NB4 (cell line): ENCODE measurements around the gene COL16A1.

Experiments used
- POLR2A ChIP-seq: IDR thresholded peaks from 2 replicates; pipeline ENCODE4 v1.6.1; 2011; ENCODE audit warnings: mild to moderate bottlenecking; ENCODE audit not compliant: insufficient read length; ENCODE audit errors: extremely low read depth
- TF ChIP-seq, protein P1 (sequence below): IDR thresholded peaks from one replicate; pipeline ENCODE4 v1.5.1; 2012; ENCODE audit warnings: low read depth, low read length

DNA sequence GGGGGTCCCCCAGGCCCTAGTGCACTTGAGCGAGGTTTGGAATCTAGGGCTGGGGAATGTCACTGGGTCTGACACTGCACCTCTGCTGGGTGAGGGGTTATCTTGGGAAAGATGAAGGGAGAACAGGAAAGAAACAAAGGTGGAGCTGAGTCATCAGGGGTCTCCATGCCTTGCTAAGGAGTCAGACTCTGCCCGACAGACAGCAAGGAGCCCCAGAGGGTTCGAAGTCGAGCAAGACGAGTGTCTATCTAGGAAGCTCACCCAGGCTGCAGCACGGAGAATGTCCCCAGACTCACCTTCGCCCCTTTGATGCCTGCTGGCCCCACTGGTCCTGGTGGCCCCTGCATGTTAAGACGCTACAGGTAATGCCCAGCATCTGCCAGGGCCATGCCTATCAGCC is 18.0 kb downstream of the COL16A1 start:
- TF ChIP-seq, protein P1, sequence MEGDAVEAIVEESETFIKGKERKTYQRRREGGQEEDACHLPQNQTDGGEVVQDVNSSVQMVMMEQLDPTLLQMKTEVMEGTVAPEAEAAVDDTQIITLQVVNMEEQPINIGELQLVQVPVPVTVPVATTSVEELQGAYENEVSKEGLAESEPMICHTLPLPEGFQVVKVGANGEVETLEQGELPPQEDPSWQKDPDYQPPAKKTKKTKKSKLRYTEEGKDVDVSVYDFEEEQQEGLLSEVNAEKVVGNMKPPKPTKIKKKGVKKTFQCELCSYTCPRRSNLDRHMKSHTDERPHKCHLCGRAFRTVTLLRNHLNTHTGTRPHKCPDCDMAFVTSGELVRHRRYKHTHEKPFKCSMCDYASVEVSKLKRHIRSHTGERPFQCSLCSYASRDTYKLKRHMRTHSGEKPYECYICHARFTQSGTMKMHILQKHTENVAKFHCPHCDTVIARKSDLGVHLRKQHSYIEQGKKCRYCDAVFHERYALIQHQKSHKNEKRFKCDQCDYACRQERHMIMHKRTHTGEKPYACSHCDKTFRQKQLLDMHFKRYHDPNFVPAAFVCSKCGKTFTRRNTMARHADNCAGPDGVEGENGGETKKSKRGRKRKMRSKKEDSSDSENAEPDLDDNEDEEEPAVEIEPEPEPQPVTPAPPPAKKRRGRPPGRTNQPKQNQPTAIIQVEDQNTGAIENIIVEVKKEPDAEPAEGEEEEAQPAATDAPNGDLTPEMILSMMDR: no peak
- TF ChIP-seq POLR2A: no peak
